Prostate gland (tissue), 2 donors: ENCODE measurements around the gene SOST. TPM values are rescaled to one million over a fixed set of nuclear protein-coding genes. Genes with fewer than 3 reads are reported as not detected.

Experiments used
- DNase-seq: peaks from one replicate; pipeline ENCODE4 v3.0.0-alpha.2; 2019; ENCODE audit warnings: low spot score
- H3K27ac ChIP-seq, 2 donors: fragments of 200-600 bp; sonication (generic); 2 replicates each; pipeline ENCODE4 v1.5.1; 2017 to 2019
- H3K27me3 ChIP-seq: fragments of 200-600 bp; sonication (generic); replicated peaks from 2 replicates; pipeline ENCODE4 v1.5.1; 2019; ENCODE audit not compliant: insufficient read depth
- H3K36me3 ChIP-seq, 2 donors: fragments of 200-600 bp; sonication (generic); 1 replicate in 1 of 2; 2 replicates in 1 of 2; pipeline versions ENCODE4 v1.5.1 to v1.8.1; 2017 to 2019
- H3K4me1 ChIP-seq: fragments of 200-600 bp; sonication (generic); replicated peaks from 2 replicates; pipeline ENCODE4 v1.5.1; 2019
- H3K4me3 ChIP-seq, 2 donors: fragments of 200-600 bp; sonication (generic); 2 replicates each; pipeline ENCODE4 v1.5.1; 2017 to 2019
- H3K9me3 ChIP-seq: fragments of 200-600 bp; sonication (generic); 2 replicates; pipeline ENCODE4 v1.5.1; 2017
- POLR2A ChIP-seq: fragments of 450-650 bp; IDR thresholded peaks from one replicate; pipeline ENCODE4 v1.6.1; 2016; ENCODE audit warnings: antibody characterized with exemption, mild to moderate bottlenecking
- POLR2AphosphoS5 ChIP-seq: sonication (generic); formaldehyde crosslinking; IDR thresholded peaks from one replicate; pipeline ENCODE4 v1.6.1; 2017; ENCODE audit warnings: antibody characterized with exemption
- WGBS: methylation state at CpG from one replicate; pipeline ENCODE4 v1.1.5; 2018; 5-methylcytosine and 5-hydroxymethylcytosine counted together
- intact Hi-C: fragments of 100-400 bp; cut with DNase I; formaldehyde crosslinking; loops from one replicate; pipeline ENCODE4 v1.14.2; 2022
- total RNA-seq, 2 donors: library from RNA; depleted of rRNA; stranded (reverse); fragments of >200 nt; gene quantifications; one replicate each; pipeline ENCODE4 v1.1.0, GENCODE V29; 2016
- TF ChIP-seq, protein P1 (sequence below), 4 experiments: fragments of 200-600 bp in 2 of 4; fragments of 450-650 bp in 2 of 4; sonication (generic) in 2 of 4; IDR thresholded peaks; 1 replicate in 3 of 4; 2 replicates in 1 of 4; pipeline ENCODE4 v1.5.1; 2016 to 2019; ENCODE audit warnings: antibody characterized with exemption in 4 of 4, mild to moderate bottlenecking in 2 of 4, moderate library complexity in 2 of 4

Gene SOST
- total RNA-seq, 2 donors from 2014 or later, result 0.18 TPM; not detected in 1

DNA sequence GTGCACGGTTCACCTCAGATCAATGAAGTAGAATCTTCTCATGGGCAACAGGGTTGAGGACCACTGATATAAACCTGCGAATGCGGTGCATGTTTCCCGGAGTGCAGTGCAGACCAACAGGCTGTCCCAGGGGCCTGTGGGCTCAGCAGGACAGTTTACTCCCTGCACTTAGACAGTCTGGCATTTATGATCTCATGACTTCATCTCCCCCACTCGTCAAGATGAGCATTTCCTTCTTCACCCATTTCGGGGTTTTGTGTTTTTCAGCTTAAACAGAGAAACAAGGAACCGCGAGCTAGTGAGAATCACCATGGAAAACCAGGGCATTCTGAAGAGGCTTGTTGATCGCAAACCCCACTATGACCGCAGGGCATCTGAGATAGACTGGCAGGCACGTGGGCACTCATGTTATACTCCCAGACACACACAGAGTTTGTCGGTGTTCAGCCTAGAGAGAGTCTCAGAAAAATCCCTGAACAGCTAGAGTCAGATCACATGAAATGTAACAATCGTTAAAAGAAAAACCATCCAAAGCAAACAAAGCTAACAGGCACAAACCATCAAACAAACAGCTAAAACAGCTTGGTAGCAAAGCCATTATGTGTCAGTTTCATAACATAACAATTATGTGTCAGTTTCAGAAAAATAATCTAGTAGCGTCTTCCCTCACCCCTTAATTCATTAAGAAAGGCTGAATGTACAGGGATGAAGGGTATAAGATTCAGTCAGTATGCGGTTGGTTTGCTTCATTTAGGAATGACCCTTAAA, 24.5 kb upstream of the SOST start:
- 75% methylated on average over 15 of the region's 15 CpGs for WGBS
- intact Hi-C loops, result no loop called here
- no peak for TF ChIP-seq POLR2A
- TF ChIP-seq, protein P1, sequence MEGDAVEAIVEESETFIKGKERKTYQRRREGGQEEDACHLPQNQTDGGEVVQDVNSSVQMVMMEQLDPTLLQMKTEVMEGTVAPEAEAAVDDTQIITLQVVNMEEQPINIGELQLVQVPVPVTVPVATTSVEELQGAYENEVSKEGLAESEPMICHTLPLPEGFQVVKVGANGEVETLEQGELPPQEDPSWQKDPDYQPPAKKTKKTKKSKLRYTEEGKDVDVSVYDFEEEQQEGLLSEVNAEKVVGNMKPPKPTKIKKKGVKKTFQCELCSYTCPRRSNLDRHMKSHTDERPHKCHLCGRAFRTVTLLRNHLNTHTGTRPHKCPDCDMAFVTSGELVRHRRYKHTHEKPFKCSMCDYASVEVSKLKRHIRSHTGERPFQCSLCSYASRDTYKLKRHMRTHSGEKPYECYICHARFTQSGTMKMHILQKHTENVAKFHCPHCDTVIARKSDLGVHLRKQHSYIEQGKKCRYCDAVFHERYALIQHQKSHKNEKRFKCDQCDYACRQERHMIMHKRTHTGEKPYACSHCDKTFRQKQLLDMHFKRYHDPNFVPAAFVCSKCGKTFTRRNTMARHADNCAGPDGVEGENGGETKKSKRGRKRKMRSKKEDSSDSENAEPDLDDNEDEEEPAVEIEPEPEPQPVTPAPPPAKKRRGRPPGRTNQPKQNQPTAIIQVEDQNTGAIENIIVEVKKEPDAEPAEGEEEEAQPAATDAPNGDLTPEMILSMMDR (IDR thresholded peaks at IDR 0.05), result no peak
- no peak for TF ChIP-seq POLR2AphosphoS5
- Histone ChIP-seq H3K9me3 (no peaks in the 10 kb centered on the region), H3K27me3 (no peaks in the 10 kb centered on the region), H3K4me3 (no peak overlapping the region), H3K27ac (no peak overlapping the region), H3K36me3 (no peaks in the 10 kb centered on the region), H3K4me1 (no peaks in the 10 kb centered on the region)
- DNase-seq, result no peak

DNA sequence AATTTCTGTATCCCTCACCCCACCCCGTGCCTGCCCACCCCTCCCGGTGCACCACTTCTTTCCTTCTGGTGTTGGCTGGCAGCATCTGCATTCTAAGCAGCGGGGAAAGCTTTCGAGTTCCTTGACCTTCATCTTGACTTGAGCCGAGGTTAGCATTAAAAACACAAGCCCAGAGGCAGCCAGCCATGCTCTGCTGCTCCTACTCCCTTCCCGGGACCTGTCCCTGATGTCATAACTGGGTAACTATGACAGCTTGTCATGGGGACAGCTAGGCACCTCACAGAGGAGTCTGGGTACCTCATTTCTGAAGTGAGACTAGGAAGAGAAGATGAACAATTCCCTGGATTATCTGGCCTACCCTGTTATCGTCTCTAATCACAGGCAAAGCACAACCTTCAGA, 21.5 kb upstream of the SOST start, which contains the start of gene CFAP97D1:
TSS of gene CFAP97D1 (plus strand) at position 301 of the 400 bp plus-strand sequence. CDS start at position 329, 28 bp downstream.
- intact Hi-C loops, result no loop called here
- WGBS, result 74% methylated on average over 7 of the region's 7 CpGs
- DNase-seq, result no peak

DNA sequence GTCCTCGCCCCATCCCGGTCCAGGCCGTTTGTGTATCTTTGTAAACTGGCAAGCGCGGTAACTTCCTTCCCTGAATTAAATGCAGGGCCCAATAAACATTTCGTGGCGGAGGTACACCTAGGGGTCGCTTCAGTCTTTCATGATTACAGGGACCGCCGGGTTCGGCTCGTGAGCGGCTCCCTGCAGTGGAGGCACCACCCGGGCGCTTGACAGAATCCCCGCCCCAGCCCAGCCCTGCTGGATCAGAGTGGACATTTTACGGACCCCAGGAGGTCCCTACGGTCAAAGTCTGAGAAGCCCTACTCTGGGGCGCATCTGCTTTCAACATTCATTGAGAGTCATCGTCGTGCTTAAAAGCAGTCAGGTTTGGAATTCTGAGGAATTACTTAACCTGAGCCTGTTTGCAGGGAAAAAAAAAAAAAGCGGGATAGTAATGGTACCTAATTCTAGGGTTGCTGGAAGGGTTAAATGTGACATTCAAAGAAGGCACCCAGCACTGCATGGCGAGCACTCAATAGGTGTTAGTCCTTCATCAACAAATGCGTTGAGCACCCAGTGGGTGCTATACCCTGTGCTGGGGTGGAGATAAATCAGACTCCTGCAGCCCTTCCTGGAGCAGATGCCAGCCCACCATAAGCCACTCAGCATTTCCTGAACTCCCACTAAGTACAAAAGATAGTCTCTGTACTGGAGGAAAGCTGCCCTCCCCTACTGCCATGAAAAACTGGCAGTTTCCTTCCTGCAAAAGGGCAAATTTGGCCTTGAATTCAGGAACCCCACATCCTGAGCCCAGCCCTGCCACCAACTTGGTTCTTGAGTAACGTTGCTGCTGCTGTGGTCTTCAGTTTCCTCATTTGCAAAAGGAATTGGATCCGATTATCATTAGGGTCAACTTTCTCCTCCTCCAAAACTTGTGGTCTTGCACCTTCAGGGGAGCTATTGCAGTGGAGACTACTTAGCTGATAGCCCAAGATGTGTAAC, 20.8 kb upstream of the SOST start:
- Histone ChIP-seq H3K4me3 (peak overlapping the region; percentile 98 to 100), H3K4me1 (peaks cover 6% of the 10 kb centered on the region), H3K27ac (peak overlapping the region; percentile 100), H3K36me3 (no peaks in the 10 kb centered on the region), H3K9me3 (no peaks in the 10 kb centered on the region), H3K27me3 (no peaks in the 10 kb centered on the region)
- intact Hi-C loops, result loop anchor here (5.0 to 10.0 kb wide), 3 partner anchors 53 to 375 kb away; partner anchors contain the start of genes CD300LG and MPP3
- DNase-seq, result no peak
- TF ChIP-seq, protein P1 (IDR thresholded peaks at IDR 0.05), result peak in 1 of 4 experiments; percentile 23
- TF ChIP-seq POLR2AphosphoS5, result no peak
- WGBS, result 8% methylated on average over 23 of the region's 26 CpGs

More for the DNA sequence above, 21.5 kb upstream of the SOST start, which contains the start of gene CFAP97D1:
- Histone ChIP-seq H3K4me1 (peaks cover 6% of the 10 kb centered on the region), H3K27me3 (no peaks in the 10 kb centered on the region), H3K27ac (peak within 1 kb of the TSS; percentile 100), H3K9me3 (no peaks in the 10 kb centered on the region), H3K4me3 (peak within 1 kb of the TSS; percentile 98 to 100), H3K36me3 (no peaks in the 10 kb centered on the region)
- TF ChIP-seq POLR2AphosphoS5, result no peak
- no peak for TF ChIP-seq POLR2A
- TF ChIP-seq, protein P1 (IDR thresholded peaks at IDR 0.05), result no peak

DNA sequence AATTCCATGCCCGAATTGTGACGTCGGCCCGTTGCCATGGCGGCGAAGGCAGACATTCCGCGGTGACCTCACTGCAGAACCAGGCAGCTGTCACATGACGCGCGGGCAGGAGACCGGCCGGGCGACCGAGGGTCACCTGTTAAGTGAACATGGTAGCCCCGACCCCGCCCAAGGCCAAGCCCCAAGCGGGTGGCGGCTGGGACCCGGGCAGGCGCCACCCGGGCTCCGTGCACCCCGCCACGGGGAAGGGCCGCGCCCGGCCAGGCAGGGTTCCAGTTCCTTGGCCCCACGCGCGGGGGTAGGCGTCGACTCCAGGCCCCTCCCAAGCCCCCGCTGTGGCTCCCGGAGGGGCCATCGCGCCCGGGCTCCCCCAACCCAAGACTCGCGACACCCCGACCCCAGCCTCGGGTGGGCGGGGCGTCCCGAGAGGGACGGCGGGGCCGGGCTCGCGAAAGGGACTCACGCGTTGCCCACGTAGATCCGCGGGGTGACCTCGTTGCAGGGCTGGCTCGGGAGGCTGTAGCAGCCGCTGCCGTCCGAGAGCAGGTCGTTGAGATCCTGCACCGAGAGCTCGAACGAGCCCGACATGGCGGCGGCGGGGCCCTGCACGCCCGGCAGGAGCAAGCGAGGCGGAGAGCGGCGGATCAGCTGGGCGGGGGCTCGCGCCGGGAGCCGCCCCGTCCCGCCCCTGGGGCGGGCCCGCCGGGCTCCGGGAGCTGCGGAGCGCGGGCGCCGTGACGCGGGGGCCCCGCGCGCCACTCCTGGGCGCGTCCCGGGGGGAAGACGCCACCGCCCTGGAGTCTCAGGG, 19.9 kb upstream of the SOST start, which contains the start of gene DUSP3:
TSS of gene DUSP3 (minus strand) at position 641 of the 808 bp plus-strand sequence. CDS start at position 588, 53 bp downstream.
- peak within 1 kb of the TSS; percentile 98 to 100 for H3K4me3 ChIP-seq
- peak within 1 kb of the TSS; percentile 100 for H3K27ac ChIP-seq
- TF ChIP-seq, protein P1 (IDR thresholded peaks at IDR 0.05), result peak in 1 of 4 experiments; percentile 10
- peak; percentile 91 for TF ChIP-seq POLR2AphosphoS5
- TF ChIP-seq POLR2A, result peak; percentile 91
- H3K4me1 ChIP-seq, result peaks cover 6% of the 10 kb centered on the region
- peak; percentile 94 for DNase-seq
- WGBS, result under 1% methylated on average over 76 of the region's 100 CpGs
- intact Hi-C loops, result loop anchor here (5.0 to 10.0 kb wide), 3 partner anchors 54 to 374 kb away; partner anchors contain the start of genes CD300LG and MPP3
- no peaks in the 10 kb centered on the region for H3K27me3 ChIP-seq
- H3K9me3 ChIP-seq, result no peaks in the 10 kb centered on the region
- H3K36me3 ChIP-seq, result no peaks in the 10 kb centered on the region
